ENCODE measurements around the gene TET2. TPM values are rescaled to one million over a fixed set of nuclear protein-coding genes. Genes with fewer than 3 reads are reported as not detected.

The TET2 gene
- polyA plus RNA-seq, 1 experiment: 16.2 TPM

GRCh38 chr4:105267280-105267679, 120.6 kb downstream of the TET2 start:
- POLR2A ChIA-PET: interaction anchor here (0.6 kb wide), 1 partner anchor 13 kb away, joined by 4 read pairs; no protein-coding TSS in a partner anchor
- no peak overlapping the region for H3K4me3 ChIP-seq (ENCODE audit: low read depth, low read length)
- CTCF ChIA-PET: interaction anchor here (0.6 kb wide), 1 partner anchor 66 kb away, joined by 3 read pairs; no protein-coding TSS in a partner anchor

GRCh38 chr4:105272002-105272401, 125.3 kb downstream of the TET2 start:
- Histone ChIP-seq H3K27ac (ENCODE audit: low read depth, low read length) (no peak overlapping the region), H3K4me3 (ENCODE audit: low read depth, low read length) (no peak overlapping the region), H3K27me3 (ENCODE audit: control insufficient read depth, insufficient read depth, low read length) (no peaks in the 10 kb centered on the region), H3K9me3 (ENCODE audit: control insufficient read depth, insufficient read depth, low read length) (no peaks in the 10 kb centered on the region)
- DNase-seq (ENCODE audit: low read depth, low spot score): no peak
- CTCF ChIA-PET: interaction anchor here (1.1 kb wide), 1 partner anchor 132 kb away, joined by 3 read pairs; no protein-coding TSS in a partner anchor
- POLR2A ChIA-PET: no interaction called here
- TF ChIP-seq CTCF (IDR thresholded peaks at IDR 0.05; ENCODE audit: low read depth, low read length): no peak

More at GRCh38 chr4:105267280-105267679, 120.6 kb downstream of the TET2 start:
- no peak for DNase-seq (ENCODE audit: low read depth, low spot score)
- H3K27me3 ChIP-seq (ENCODE audit: control insufficient read depth, insufficient read depth, low read length): no peaks in the 10 kb centered on the region
- TF ChIP-seq CTCF (IDR thresholded peaks at IDR 0.05; ENCODE audit: low read depth, low read length): no peak
- no peaks in the 10 kb centered on the region for H3K9me3 ChIP-seq (ENCODE audit: control insufficient read depth, insufficient read depth, low read length)
- H3K27ac ChIP-seq (ENCODE audit: low read depth, low read length): no peak overlapping the region

- Histone ChIP-seq H3K27ac (ENCODE audit: low read depth, low read length) (no peak overlapping the region), H3K4me3 (ENCODE audit: low read depth, low read length) (no peak overlapping the region), H3K27me3 (ENCODE audit: control insufficient read depth, insufficient read depth, low read length) (no peaks in the 10 kb centered on the region), H3K9me3 (ENCODE audit: control insufficient read depth, insufficient read depth, low read length) (no peaks in the 10 kb centered on the region)
- no peak for DNase-seq (ENCODE audit: low read depth, low spot score)
- POLR2A ChIA-PET: no interaction called here
- TF ChIP-seq CTCF (IDR thresholded peaks at IDR 0.05; ENCODE audit: low read depth, low read length): no peak
- CTCF ChIA-PET: interaction anchor here (1.1 to 1.5 kb wide), 2 partner anchors 133 to 200 kb away, joined by 3 to 4 read pairs; partner anchors contain the start of gene PPA2
Observed at GRCh38 chr4:105273230-105273629, 126.6 kb downstream of the TET2 start.

GRCh38 chr4:105274090-105274489, 127.4 kb downstream of the TET2 start:
- DNase-seq (ENCODE audit: low read depth, low spot score): no peak
- ChIA-PET POLR2A (no interaction called here), CTCF (no interaction called here)
- no peak overlapping the region for H3K27ac ChIP-seq (ENCODE audit: low read depth, low read length)
- no peak for TF ChIP-seq CTCF (IDR thresholded peaks at IDR 0.05; ENCODE audit: low read depth, low read length)
- H3K9me3 ChIP-seq (ENCODE audit: control insufficient read depth, insufficient read depth, low read length): no peaks in the 10 kb centered on the region
- no peak overlapping the region for H3K4me3 ChIP-seq (ENCODE audit: low read depth, low read length)
- H3K27me3 ChIP-seq (ENCODE audit: control insufficient read depth, insufficient read depth, low read length): no peaks in the 10 kb centered on the region

- DNase-seq (ENCODE audit: low read depth, low spot score): no peak
- POLR2A ChIA-PET: no interaction called here
- CTCF ChIA-PET: no interaction called here
- H3K4me3 ChIP-seq (ENCODE audit: low read depth, low read length): no peak overlapping the region
- no peak overlapping the region for H3K27ac ChIP-seq (ENCODE audit: low read depth, low read length)
- no peaks in the 10 kb centered on the region for H3K27me3 ChIP-seq (ENCODE audit: control insufficient read depth, insufficient read depth, low read length)
- no peaks in the 10 kb centered on the region for H3K9me3 ChIP-seq (ENCODE audit: control insufficient read depth, insufficient read depth, low read length)
- TF ChIP-seq CTCF (IDR thresholded peaks at IDR 0.05; ENCODE audit: low read depth, low read length): no peak
Observed at GRCh38 chr4:105274504-105274903, 127.8 kb downstream of the TET2 start.

Data from AG04450 (cell line).